ENCODE results near the gene NUP93. TPM values are rescaled to one million over a fixed set of nuclear protein-coding genes. Genes with fewer than 3 reads are reported as not detected.

The NUP93 gene
- total RNA-seq, 3 donors from 2014 or later, result 29.4 to 48.8 (median 32.6) TPM

GRCh38 chr16:56848029-56848936 lies 118.4 kb downstream of the NUP93 start:
- TF ChIP-seq POLR2A (IDR thresholded peaks at IDR 0.05) (no peak), POLR2AphosphoS5 (IDR thresholded peaks at IDR 0.05) (no peak), CTCF (IDR thresholded peaks at IDR 0.05) (no peak)
- H3K36me3 ChIP-seq, result no peaks in the 10 kb centered on the region
- H3K4me3 ChIP-seq, result no peak overlapping the region
- intact Hi-C loops (cut with DNase I; ENCODE audit: low total_unique reads), result no loop called here
- H3K27ac ChIP-seq, result peak overlapping the region; percentile 40 to 46
- H3K27me3 ChIP-seq, result no peaks in the 10 kb centered on the region
- DNase-seq (ENCODE audit: low spot score in 2 of 2), result peak in 1 of 2 donors; percentile 37
- peaks cover 0 to 7% of the 10 kb centered on the region in 2 donors for H3K4me1 ChIP-seq
- H3K9me3 ChIP-seq, result no peaks in the 10 kb centered on the region

GRCh38 chr16:56848955-56849689 lies 119.2 kb downstream of the NUP93 start:
- no peak for TF ChIP-seq POLR2AphosphoS5 (IDR thresholded peaks at IDR 0.05)
- no peak for TF ChIP-seq CTCF (IDR thresholded peaks at IDR 0.05)
- TF ChIP-seq POLR2A (IDR thresholded peaks at IDR 0.05), result no peak
- H3K27me3 ChIP-seq, result no peaks in the 10 kb centered on the region
- H3K36me3 ChIP-seq, result no peaks in the 10 kb centered on the region
- H3K9me3 ChIP-seq, result no peaks in the 10 kb centered on the region
- no peak for DNase-seq (ENCODE audit: low spot score in 2 of 2)
- peaks cover 0 to 7% of the 10 kb centered on the region in 2 donors for H3K4me1 ChIP-seq
- peak overlapping the region in 1 of 2 donors; percentile 46 for H3K27ac ChIP-seq
- intact Hi-C loops (cut with DNase I; ENCODE audit: low total_unique reads), result no loop called here
- H3K4me3 ChIP-seq, result no peak overlapping the region

GRCh38 chr16:56849690-56850680 lies 120.1 kb downstream of the NUP93 start:
- no peak for TF ChIP-seq CTCF (IDR thresholded peaks at IDR 0.05)
- TF ChIP-seq POLR2A (IDR thresholded peaks at IDR 0.05), result no peak
- no peak for TF ChIP-seq POLR2AphosphoS5 (IDR thresholded peaks at IDR 0.05)
- no peaks in the 10 kb centered on the region for H3K27me3 ChIP-seq
- H3K9me3 ChIP-seq, result no peaks in the 10 kb centered on the region
- H3K4me1 ChIP-seq, result peaks cover 0 to 7% of the 10 kb centered on the region in 2 donors
- no peak overlapping the region for H3K27ac ChIP-seq
- H3K36me3 ChIP-seq, result no peaks in the 10 kb centered on the region
- peak in 1 of 2 donors; percentile 38 for DNase-seq (ENCODE audit: low spot score in 2 of 2)
- intact Hi-C loops (cut with DNase I; ENCODE audit: low total_unique reads), result no loop called here
- H3K4me3 ChIP-seq, result no peak overlapping the region

- DNase-seq (ENCODE audit: low spot score in 2 of 2), result no peak
- peaks cover 0 to 7% of the 10 kb centered on the region in 2 donors for H3K4me1 ChIP-seq
- no peaks in the 10 kb centered on the region for H3K27me3 ChIP-seq
- no peak overlapping the region for H3K27ac ChIP-seq
- TF ChIP-seq POLR2AphosphoS5 (IDR thresholded peaks at IDR 0.05) (no peak), CTCF (IDR thresholded peaks at IDR 0.05) (peak in 1 of 3 donors; percentile 7), POLR2A (IDR thresholded peaks at IDR 0.05) (no peak)
- H3K9me3 ChIP-seq, result no peaks in the 10 kb centered on the region
- intact Hi-C loops (cut with DNase I; ENCODE audit: low total_unique reads), result no loop called here
- H3K36me3 ChIP-seq, result no peaks in the 10 kb centered on the region
- H3K4me3 ChIP-seq, result no peak overlapping the region
These were observed 121.9 kb downstream of the NUP93 start for GRCh38 chr16:56851671-56852400.
